CD4-positive, alpha-beta T cell (primary cell): ENCODE measurements around the gene MLYCD. TPM values are rescaled to one million over a fixed set of nuclear protein-coding genes. Genes with fewer than 3 reads are reported as not detected.

Experiments
- ATAC-seq: fragments of 200-7000 bp; cut with Tn5 transposase; one replicate; pipeline ENCODE4 v1.10.0; 2022; ENCODE audit warnings: mild to moderate bottlenecking; ENCODE audit not compliant: poor library complexity
- CTCF ChIA-PET: fragments of 350-600 bp; sonication (Branson Sonifier 250); formaldehyde crosslinking; loops from one replicate; lab custom pipeline; 2021; ENCODE audit warnings: antibody characterized with exemption, inconsistent platforms; lab: Charles Lee
- POLR2A ChIA-PET: fragments of 350-600 bp; sonication (Branson Sonifier 250); formaldehyde crosslinking; loops from one replicate; lab custom pipeline; 2021; ENCODE audit warnings: antibody characterized with exemption, inconsistent platforms; lab: Charles Lee
- DNase-seq, 14 experiments: peaks; one replicate each; pipeline ENCODE4 v3.0.0-alpha.2; 2013 to 2020; ENCODE audit warnings: mixed read lengths in 2 of 14
- H3K27ac ChIP-seq, 2 donors: one replicate each; pipeline versions ENCODE4 v1.5.1 to v1.7.0; 2013; ENCODE audit warnings: low read length in 2 of 2, low read depth in 1 of 2, mild to moderate bottlenecking in 1 of 2
- H3K27me3 ChIP-seq, 2 experiments: 1 replicate in 1 of 2; 2 replicates in 1 of 2; pipeline versions ENCODE4 v1.6.1 to v1.7.0; 2013; ENCODE audit warnings: low read length in 2 of 2, control low read depth in 1 of 2, mild to moderate bottlenecking in 1 of 2, moderate library complexity in 1 of 2; ENCODE audit not compliant: insufficient read depth in 2 of 2, control insufficient read depth in 1 of 2
- H3K36me3 ChIP-seq: one replicate; pipeline ENCODE4 v1.6.1; 2013; ENCODE audit warnings: low read length, control low read depth; ENCODE audit not compliant: insufficient read depth
- H3K4me1 ChIP-seq: one replicate; pipeline ENCODE4 v1.6.1; 2013; ENCODE audit warnings: low read length, control low read depth; ENCODE audit not compliant: insufficient read depth
- H3K4me3 ChIP-seq: one replicate; pipeline ENCODE4 v1.5.1; 2013; ENCODE audit warnings: mild to moderate bottlenecking, low read length, moderate library complexity
- H3K9me3 ChIP-seq, 2 experiments: 1 replicate in 1 of 2; 2 replicates in 1 of 2; pipeline versions ENCODE4 v1.6.1 to v1.7.0; 2013; ENCODE audit warnings: low read length in 2 of 2, mild to moderate bottlenecking in 2 of 2, control low read depth in 1 of 2, moderate library complexity in 1 of 2; ENCODE audit not compliant: control insufficient read depth in 1 of 2, insufficient read depth in 1 of 2
- H3K27ac Mint-ChIP-seq: one replicate; pipeline ENCODE4 v1.8.0; 2020; ENCODE audit warnings: mixed read lengths
- H3K27me3 Mint-ChIP-seq: one replicate; pipeline ENCODE4 v1.8.0; 2021; ENCODE audit warnings: mixed read lengths
- H3K36me3 Mint-ChIP-seq: one replicate; pipeline ENCODE4 v1.8.0; 2021; ENCODE audit warnings: low read depth, mixed read lengths
- H3K4me1 Mint-ChIP-seq: one replicate; pipeline ENCODE4 v1.8.0; 2021; ENCODE audit warnings: low read depth, mixed read lengths
- H3K4me3 Mint-ChIP-seq: one replicate; pipeline ENCODE4 v1.8.0; 2020; ENCODE audit warnings: mild to moderate bottlenecking, mixed read lengths
- H3K9me3 Mint-ChIP-seq: one replicate; pipeline ENCODE4 v1.8.0; 2020; ENCODE audit warnings: mixed read lengths
- intact Hi-C, 2 experiments: fragments of 100-400 bp; cut with DNase I in 1 of 2; cut with micrococcal nuclease in 1 of 2; formaldehyde crosslinking; loops; one replicate each; pipeline versions ENCODE4 v1.15.1 to v1.9.0; 2023 to 2025; cut with DNase I, micrococcal nuclease
- total RNA-seq, 174 experiments: library from RNA in 2 of 174; stranded (reverse) in 2 of 174; gene quantifications; one replicate each; pipeline ENCODE4 v1.2.3 and lab custom pipeline; 2021 to 2026
- TF ChIP-seq, protein P1 (sequence below): fragments of 200-600 bp; IDR thresholded peaks from one replicate; pipeline ENCODE4 v1.8.0; 2022; ENCODE audit warnings: antibody characterized with exemption, mild to moderate bottlenecking

The MLYCD gene
- total RNA-seq, 2 experiments from 2014 or later, result 4.7 to 5.3 TPM

DNA sequence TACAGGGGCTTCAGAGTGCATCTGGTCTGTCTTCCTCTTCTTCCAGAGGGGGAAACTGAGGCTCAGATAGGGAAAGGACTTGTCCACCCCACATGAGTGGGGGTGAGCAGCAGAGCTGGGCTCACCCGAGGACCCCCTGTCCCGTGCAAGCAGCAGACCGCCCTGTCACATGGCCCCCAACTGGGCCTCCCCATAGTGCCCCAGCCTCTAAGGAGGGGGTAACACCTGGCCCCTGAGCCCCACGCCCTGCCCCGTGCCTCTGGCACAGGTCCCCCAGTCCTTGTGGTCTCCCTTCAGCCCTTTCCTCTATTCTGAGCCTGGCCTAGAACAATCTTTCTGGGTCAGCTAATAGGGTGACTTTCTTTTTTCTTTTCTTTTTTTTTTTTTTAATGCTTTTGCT is 62.7 kb downstream of the MLYCD start:
- Mint-ChIP-seq H3K9me3 (no peaks in the 10 kb centered on the region), H3K4me1 (no peaks in the 10 kb centered on the region), H3K27ac (no peak overlapping the region), H3K27me3 (peaks cover 5% of the 10 kb centered on the region), H3K36me3 (no peaks in the 10 kb centered on the region), H3K4me3 (no peak overlapping the region)
- POLR2A ChIA-PET, result interaction anchor here (0.6 kb wide), 1 partner anchor 23 kb away, joined by 4 read pairs; no protein-coding TSS in a partner anchor
- CTCF ChIA-PET, result no interaction called here
- Histone ChIP-seq H3K4me1 (peaks cover 4% of the 10 kb centered on the region), H3K27me3 (no peaks in the 10 kb centered on the region), H3K27ac (no peak overlapping the region), H3K9me3 (peaks cover 0 to under 1% of the 10 kb centered on the region in 2 experiments), H3K36me3 (no peaks in the 10 kb centered on the region), H3K4me3 (no peak overlapping the region)
- no peak for DNase-seq
- TF ChIP-seq, protein P1, sequence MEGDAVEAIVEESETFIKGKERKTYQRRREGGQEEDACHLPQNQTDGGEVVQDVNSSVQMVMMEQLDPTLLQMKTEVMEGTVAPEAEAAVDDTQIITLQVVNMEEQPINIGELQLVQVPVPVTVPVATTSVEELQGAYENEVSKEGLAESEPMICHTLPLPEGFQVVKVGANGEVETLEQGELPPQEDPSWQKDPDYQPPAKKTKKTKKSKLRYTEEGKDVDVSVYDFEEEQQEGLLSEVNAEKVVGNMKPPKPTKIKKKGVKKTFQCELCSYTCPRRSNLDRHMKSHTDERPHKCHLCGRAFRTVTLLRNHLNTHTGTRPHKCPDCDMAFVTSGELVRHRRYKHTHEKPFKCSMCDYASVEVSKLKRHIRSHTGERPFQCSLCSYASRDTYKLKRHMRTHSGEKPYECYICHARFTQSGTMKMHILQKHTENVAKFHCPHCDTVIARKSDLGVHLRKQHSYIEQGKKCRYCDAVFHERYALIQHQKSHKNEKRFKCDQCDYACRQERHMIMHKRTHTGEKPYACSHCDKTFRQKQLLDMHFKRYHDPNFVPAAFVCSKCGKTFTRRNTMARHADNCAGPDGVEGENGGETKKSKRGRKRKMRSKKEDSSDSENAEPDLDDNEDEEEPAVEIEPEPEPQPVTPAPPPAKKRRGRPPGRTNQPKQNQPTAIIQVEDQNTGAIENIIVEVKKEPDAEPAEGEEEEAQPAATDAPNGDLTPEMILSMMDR, result no peak
- ATAC-seq, result no peak
- intact Hi-C loops, result no loop called here

DNA sequence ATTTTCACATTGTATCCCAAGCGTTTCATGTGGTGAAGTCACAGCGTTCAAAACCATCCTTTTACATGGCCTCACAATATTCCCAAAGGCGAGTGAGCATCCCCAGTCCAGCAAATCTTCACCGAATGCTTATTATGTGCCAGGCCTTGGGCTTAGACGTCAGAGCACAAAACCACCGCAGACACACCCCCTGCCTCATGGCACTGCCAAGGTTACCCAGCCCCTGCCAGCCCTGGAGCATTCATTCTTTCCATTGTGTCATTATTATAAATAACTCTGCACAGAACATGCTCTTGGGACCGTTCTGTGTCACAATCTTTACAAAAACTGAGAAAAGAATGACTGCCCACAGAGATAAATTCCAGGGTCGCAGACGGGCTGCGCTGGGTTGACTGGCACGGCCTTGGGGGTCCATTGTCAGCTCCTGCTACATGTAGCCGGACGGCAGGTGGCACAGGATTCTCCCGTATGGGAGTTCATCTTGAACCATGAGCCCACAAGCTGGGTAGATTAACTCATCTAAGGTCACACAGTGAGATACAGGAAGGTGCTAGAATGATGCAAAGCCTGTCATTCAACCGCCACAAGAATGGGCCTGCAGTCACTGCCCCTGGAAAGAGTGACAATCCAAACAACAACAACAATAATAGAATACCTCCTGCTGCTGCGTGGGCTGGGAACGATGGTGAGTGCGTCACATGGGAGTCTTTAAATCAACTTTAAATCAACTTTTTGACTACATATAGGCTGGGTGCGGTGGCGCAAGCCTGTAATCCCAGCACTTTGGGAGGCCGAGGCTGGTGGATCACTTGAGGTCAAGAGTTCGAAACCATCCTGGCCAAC is 64.6 kb downstream of the MLYCD start:
- Mint-ChIP-seq H3K27ac (no peak overlapping the region), H3K4me3 (no peak overlapping the region), H3K36me3 (no peaks in the 10 kb centered on the region), H3K9me3 (no peaks in the 10 kb centered on the region), H3K4me1 (no peaks in the 10 kb centered on the region), H3K27me3 (peaks cover 10% of the 10 kb centered on the region)
- peaks cover 0 to 5% of the 10 kb centered on the region in 2 experiments for H3K27me3 ChIP-seq
- H3K4me3 ChIP-seq, result no peak overlapping the region
- H3K27ac ChIP-seq, result no peak overlapping the region
- CTCF ChIA-PET, result no interaction called here
- TF ChIP-seq, protein P1, result no peak
- no peaks in the 10 kb centered on the region for H3K36me3 ChIP-seq
- intact Hi-C loops, result no loop called here
- no peaks in the 10 kb centered on the region for H3K9me3 ChIP-seq
- POLR2A ChIA-PET, result no interaction called here
- no peak for DNase-seq
- no peak for ATAC-seq
- no peaks in the 10 kb centered on the region for H3K4me1 ChIP-seq

DNA sequence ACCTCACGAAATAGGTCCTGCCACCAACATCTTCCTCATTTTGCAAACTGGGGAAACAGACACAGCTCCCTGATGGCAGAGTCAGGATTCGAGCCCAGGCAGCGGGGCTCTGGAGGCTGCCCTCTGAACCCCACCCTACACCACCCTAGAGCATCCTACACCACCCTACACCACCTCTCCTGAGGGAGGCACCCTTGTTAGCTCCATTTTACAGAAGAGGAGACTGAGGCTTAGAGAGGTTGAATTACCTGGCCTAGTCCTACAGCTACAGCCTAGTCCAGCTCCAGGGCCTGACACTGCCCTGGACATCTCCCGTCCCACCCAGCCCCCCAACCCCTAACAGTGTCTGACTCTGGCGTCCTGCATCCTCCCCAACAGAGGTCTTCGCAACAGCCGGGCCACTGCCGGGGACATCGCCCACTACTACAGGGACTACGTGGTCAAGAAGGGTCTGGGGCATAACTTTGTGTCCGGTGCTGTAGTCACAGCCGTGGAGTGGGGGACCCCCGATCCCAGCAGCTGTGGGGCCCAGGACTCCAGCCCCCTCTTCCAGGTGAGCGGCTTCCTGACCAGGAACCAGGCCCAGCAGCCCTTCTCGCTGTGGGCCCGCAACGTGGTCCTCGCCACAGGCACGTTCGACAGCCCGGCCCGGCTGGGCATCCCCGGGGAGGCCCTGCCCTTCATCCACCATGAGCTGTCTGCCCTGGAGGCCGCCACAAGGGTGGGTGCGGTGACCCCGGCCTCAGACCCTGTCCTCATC is 65.9 kb downstream of the MLYCD start:
- Histone ChIP-seq H3K27me3 (peaks cover 8 to 13% of the 10 kb centered on the region in 2 experiments), H3K4me3 (no peak overlapping the region), H3K4me1 (no peaks in the 10 kb centered on the region), H3K9me3 (peaks cover 0 to 6% of the 10 kb centered on the region in 2 experiments), H3K36me3 (no peaks in the 10 kb centered on the region), H3K27ac (no peak overlapping the region)
- Mint-ChIP-seq H3K27ac (no peak overlapping the region), H3K36me3 (no peaks in the 10 kb centered on the region), H3K9me3 (no peaks in the 10 kb centered on the region), H3K4me1 (no peaks in the 10 kb centered on the region), H3K27me3 (peaks cover 17% of the 10 kb centered on the region), H3K4me3 (no peak overlapping the region)
- ATAC-seq (no peak), DNase-seq (no peak)
- TF ChIP-seq, protein P1, result no peak
- intact Hi-C loops, result no loop called here
- CTCF ChIA-PET, result interaction anchor here (0.5 kb wide), 1 partner anchor 192 kb away, joined by 3 read pairs; no protein-coding TSS in a partner anchor
- POLR2A ChIA-PET, result no interaction called here
